HepG2 (cell line): ENCODE measurements around the gene GIMAP1. TPM values are rescaled to one million over a fixed set of nuclear protein-coding genes. Genes with fewer than 3 reads are reported as not detected.
A peak's percentile ranks its signal among the peaks of the same experiment; 100 is the strongest.

ENCODE experiments used
- ARHGAP35 ChIP-seq: sonication (generic); formaldehyde crosslinking; IDR thresholded peaks from 2 replicates; pipeline ENCODE4 v1.9.0; 2022; ENCODE audit warnings: mild to moderate bottlenecking, inconsistent platforms, moderate library complexity, missing genetic modification reagents, borderline replicate concordance
- ARID5B ChIP-seq: IDR thresholded peaks from 2 replicates; pipeline ENCODE4 v1.4.0; 2020; ENCODE audit warnings: mild to moderate bottlenecking, missing genetic modification reagents
- ATRX ChIP-seq: sonication (generic); formaldehyde crosslinking; IDR thresholded peaks from 2 replicates; pipeline ENCODE4 v1.4.0; 2020; ENCODE audit warnings: missing genetic modification reagents, borderline replicate concordance
- DR1 ChIP-seq: sonication (generic); formaldehyde crosslinking; IDR thresholded peaks from 2 replicates; pipeline ENCODE4 v1.8.0; 2021; ENCODE audit warnings: mild to moderate bottlenecking, missing genetic modification reagents, inconsistent platforms
- DZIP1 ChIP-seq: sonication (generic); formaldehyde crosslinking; IDR thresholded peaks from 2 replicates; pipeline ENCODE4 v1.5.0; 2020; ENCODE audit warnings: mild to moderate bottlenecking, missing genetic modification reagents
- GATAD2A ChIP-seq: IDR thresholded peaks from 2 replicates; pipeline ENCODE4 v1.6.1; 2016
- HNF4G ChIP-seq, 2 experiments: sonication (generic) in 1 of 2; formaldehyde crosslinking in 1 of 2; IDR thresholded peaks; 2 replicates each; pipeline versions ENCODE4 v1.4.0 to v1.6.1; 2011 to 2020; ENCODE audit warnings: borderline replicate concordance in 2 of 2, low read depth in 2 of 2, mild to moderate bottlenecking in 2 of 2, low read length in 1 of 2, missing genetic modification reagents in 1 of 2, moderate library complexity in 1 of 2
- JARID2 ChIP-seq: sonication (generic); formaldehyde crosslinking; IDR thresholded peaks from 2 replicates; pipeline ENCODE4 v1.8.1; 2023; ENCODE audit warnings: missing genetic modification reagents, inconsistent platforms; ENCODE audit not compliant: insufficient replicate concordance
- KDM2A ChIP-seq: sonication (generic); formaldehyde crosslinking; IDR thresholded peaks from 2 replicates; pipeline ENCODE4 v1.4.0; 2020; ENCODE audit warnings: low read depth, missing genetic modification reagents, borderline replicate concordance
- NCOR1 ChIP-seq: fragments of 200-600 bp; sonication (generic); IDR thresholded peaks from 2 replicates; pipeline ENCODE4 v1.7.0; 2017; ENCODE audit warnings: antibody characterized with exemption, low read length, borderline replicate concordance
- NR2C2 ChIP-seq: sonication (generic); formaldehyde crosslinking; IDR thresholded peaks from 2 replicates; pipeline ENCODE4 v1.4.0; 2020; ENCODE audit warnings: missing genetic modification reagents, mild to moderate bottlenecking, moderate library complexity, borderline replicate concordance
- NR2F6 ChIP-seq, 2 experiments: IDR thresholded peaks; 2 replicates each; pipeline ENCODE4 v1.6.1; 2016; ENCODE audit warnings: antibody characterized with exemption in 1 of 2, mild to moderate bottlenecking in 1 of 2
- PHB2 ChIP-seq: fragments of 450-650 bp; IDR thresholded peaks from 2 replicates; pipeline ENCODE4 v1.6.1; 2018; ENCODE audit not compliant: partially characterized antibody
- RARA ChIP-seq: IDR thresholded peaks from 2 replicates; pipeline ENCODE4 v1.6.1; 2016; ENCODE audit warnings: missing genetic modification reagents, missing compliant biosample characterization
- RBM22 ChIP-seq: fragments of 200-400 bp; formaldehyde crosslinking; optimal IDR thresholded peaks from 2 replicates; pipeline ENCODE3; 2017; ENCODE audit warnings: mild to moderate bottlenecking, low read length, moderate library complexity
- SAFB2 ChIP-seq: sonication (generic); formaldehyde crosslinking; IDR thresholded peaks from 2 replicates; pipeline ENCODE4 v1.5.1; 2020; ENCODE audit warnings: missing genetic modification reagents, low read depth, mild to moderate bottlenecking, borderline replicate concordance
- SALL1 ChIP-seq: sonication (generic); formaldehyde crosslinking; IDR thresholded peaks from 2 replicates; pipeline ENCODE4 v1.8.0; 2022; ENCODE audit warnings: mild to moderate bottlenecking, missing genetic modification reagents
- SOX6 ChIP-seq, 2 experiments: fragments of 450-650 bp in 1 of 2; sonication (generic) in 1 of 2; formaldehyde crosslinking in 1 of 2; IDR thresholded peaks; 2 replicates each; pipeline versions ENCODE4 v1.4.0 to v1.6.1; 2017 to 2020; ENCODE audit warnings: antibody characterized with exemption in 1 of 2, mild to moderate bottlenecking in 1 of 2, missing genetic modification reagents in 1 of 2
- TRIM24 ChIP-seq: sonication (generic); formaldehyde crosslinking; IDR thresholded peaks from 2 replicates; pipeline ENCODE4 v1.8.0; 2022; ENCODE audit warnings: mild to moderate bottlenecking, missing genetic modification reagents
- ZNF138 ChIP-seq: sonication (generic); formaldehyde crosslinking; IDR thresholded peaks from 2 replicates; pipeline ENCODE4 v1.5.0; 2020; ENCODE audit warnings: mild to moderate bottlenecking, low read depth, missing genetic modification reagents
- ZNF225 ChIP-seq: sonication (generic); formaldehyde crosslinking; IDR thresholded peaks from 2 replicates; pipeline ENCODE4 v1.4.0; 2020; ENCODE audit warnings: mild to moderate bottlenecking, missing genetic modification reagents
- ZNF256 ChIP-seq: sonication (generic); formaldehyde crosslinking; conservative IDR thresholded peaks from 2 replicates; pipeline ENCODE4 v1.4.0; 2020; ENCODE audit warnings: missing genetic modification reagents
- ZNF543 ChIP-seq: sonication (generic); formaldehyde crosslinking; IDR thresholded peaks from 2 replicates; pipeline ENCODE4 v1.4.0; 2020; ENCODE audit warnings: mild to moderate bottlenecking, missing genetic modification reagents
- ZNF749 ChIP-seq: sonication (generic); formaldehyde crosslinking; IDR thresholded peaks from 2 replicates; pipeline ENCODE4 v1.8.0; 2022; ENCODE audit warnings: mild to moderate bottlenecking, missing genetic modification reagents, moderate library complexity, borderline replicate concordance
- ZNF775 ChIP-seq: sonication (generic); formaldehyde crosslinking; IDR thresholded peaks from 2 replicates; pipeline ENCODE4 v1.4.0; 2020; ENCODE audit warnings: missing genetic modification reagents, mild to moderate bottlenecking, moderate library complexity, borderline replicate concordance
- polyA plus RNA-seq, 8 experiments: library from polyadenylated mRNA; depleted of rRNA in 3 of 8; stranded (reverse) in 7 of 8; unstranded in 1 of 8; fragments of >200 nt; fragmentation: Illumina TruSeq in 4 of 8; extraction: Trizol in 4 of 8; gene quantifications; 2 replicates each; pipeline versions ENCODE4 v1.2.1 to v1.2.3, GENCODE V29; 2011 to 2016; ENCODE audit warnings: low read depth in 4 of 8, missing spikeins in 1 of 8, mixed read lengths in 1 of 8; ENCODE audit not compliant: insufficient read depth in 1 of 8
- total RNA-seq, 5 experiments: library from RNA; depleted of rRNA; stranded (reverse); fragments of >200 nt; fragmentation: Illumina TruSeq; extraction: Trizol; gene quantifications; 2 replicates each; pipeline ENCODE4 v1.2.3, GENCODE V29; 2016; ENCODE audit warnings: low read depth in 1 of 5

The GIMAP1 gene
- total and polyA plus RNA-seq, 2 of the 13 experiments (the other 11 are each of a cell fraction or from before 2014, with no cell fraction given), result not detected

GRCh38 chr7:150769768-150770167, 53.4 kb downstream of the GIMAP1 start (continued):
- no peak for TF ChIP-seq ZNF256
- TF ChIP-seq ZNF225 (CRISPR knock-in tag), result no peak
- no peak for TF ChIP-seq DZIP1 (CRISPR knock-in tag)
- TF ChIP-seq RARA (CRISPR knock-in tag), result peak; percentile 52
- TF ChIP-seq SALL1, result peak; percentile 66
- TF ChIP-seq ATRX (CRISPR knock-in tag), result no peak
- TF ChIP-seq ZNF543 (CRISPR knock-in tag), result no peak
- TF ChIP-seq JARID2 (CRISPR knock-in tag), result no peak
- no peak for TF ChIP-seq ZNF775 (CRISPR knock-in tag)
- peak; percentile 49 for TF ChIP-seq NR2F6 (IDR thresholded peaks at IDR 0.05)
- peak; percentile 76 for TF ChIP-seq NR2F6 (CRISPR knock-in tag; IDR thresholded peaks at IDR 0.05)
- 0 out of 2 replicates have a peak, but pooled peaks have one; percentile 25 for TF ChIP-seq GATAD2A (CRISPR knock-in tag)
- no peak for TF ChIP-seq ARHGAP35 (CRISPR knock-in tag)
- TF ChIP-seq PHB2, result no peak
- no peak for TF ChIP-seq KDM2A (CRISPR knock-in tag)
- no peak for TF ChIP-seq DR1 (CRISPR knock-in tag)
- peak; percentile 52; the same call in 1 of the 2 replicates for TF ChIP-seq NR2C2 (CRISPR knock-in tag)
- TF ChIP-seq SAFB2 (CRISPR knock-in tag), result no peak
- no peak for TF ChIP-seq SOX6 (IDR thresholded peaks at IDR 0.05)
- TF ChIP-seq SOX6 (CRISPR knock-in tag; IDR thresholded peaks at IDR 0.05), result peak; percentile 51
- no peak for TF ChIP-seq ZNF749 (CRISPR knock-in tag)
- TF ChIP-seq RBM22, result no peak
- peak; percentile 36; the same call in 1 of the 2 replicates for TF ChIP-seq ARID5B (CRISPR knock-in tag)
- TF ChIP-seq HNF4G (IDR thresholded peaks at IDR 0.05; ENCODE audit: borderline replicate concordance, low read depth, low read length), result peak; percentile 54; the same call in 1 of the 2 replicates
- no peak for TF ChIP-seq HNF4G (CRISPR knock-in tag; IDR thresholded peaks at IDR 0.05; ENCODE audit: borderline replicate concordance, low read depth)
- 0 out of 2 replicates have a peak, but pooled peaks have one; percentile 51 for TF ChIP-seq TRIM24 (CRISPR knock-in tag)
- peak; percentile 64; the same call in 1 of the 2 replicates for TF ChIP-seq NCOR1
- no peak for TF ChIP-seq ZNF138 (CRISPR knock-in tag)
